Neural progenitor cell (in vitro differentiated cells): ENCODE data around the gene SMOC2.

Source experiments
- EZH2 ChIP-seq: fragments of 200-600 bp; sonication (generic); IDR thresholded peaks from 2 replicates; pipeline ENCODE4 v1.6.1; 2017; ENCODE audit warnings: antibody characterized with exemption, mild to moderate bottlenecking, moderate library complexity
- EZH2phosphoT487 ChIP-seq: fragments of 200-600 bp; sonication (generic); IDR thresholded peaks from 2 replicates; pipeline ENCODE4 v1.6.1; 2017; ENCODE audit warnings: antibody characterized with exemption
- TF ChIP-seq, protein P1 (sequence below): fragments of 200-600 bp; sonication (generic); IDR thresholded peaks from 2 replicates; pipeline ENCODE4 v1.5.1; 2017; ENCODE audit warnings: antibody characterized with exemption, mild to moderate bottlenecking

DNA sequence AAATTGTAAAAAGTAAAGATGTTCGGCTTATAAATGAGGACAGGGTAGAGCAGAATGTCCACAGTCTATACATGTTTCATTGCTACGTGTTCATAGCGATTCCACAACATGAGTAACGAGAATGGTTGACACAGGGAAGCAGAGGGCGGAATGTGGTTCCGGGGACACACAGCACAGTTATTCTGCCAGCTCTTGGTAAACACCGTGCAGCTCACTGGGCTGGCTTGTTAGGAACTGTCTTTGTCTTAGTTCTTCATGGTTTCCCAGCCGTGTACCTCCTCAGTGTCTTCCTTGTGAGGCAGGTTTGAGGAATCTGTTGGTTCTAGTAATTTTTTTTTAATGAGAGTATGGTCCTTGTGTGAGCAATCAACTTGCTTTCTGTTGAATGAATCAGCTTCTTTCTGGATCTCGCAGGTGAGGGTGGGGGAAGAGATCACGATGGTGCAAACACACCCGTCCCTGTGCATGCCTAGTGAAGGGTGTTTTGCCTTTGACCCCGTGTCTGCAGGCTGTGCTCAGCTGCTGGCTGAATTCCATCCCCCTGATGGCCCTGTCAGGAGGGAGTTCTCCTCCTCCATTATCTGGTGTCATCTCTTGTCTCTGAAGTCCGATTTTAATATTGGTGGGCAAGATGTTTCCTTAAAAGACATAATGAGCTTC, 168.2 kb downstream of the SMOC2 start:
- TF ChIP-seq, protein P1, sequence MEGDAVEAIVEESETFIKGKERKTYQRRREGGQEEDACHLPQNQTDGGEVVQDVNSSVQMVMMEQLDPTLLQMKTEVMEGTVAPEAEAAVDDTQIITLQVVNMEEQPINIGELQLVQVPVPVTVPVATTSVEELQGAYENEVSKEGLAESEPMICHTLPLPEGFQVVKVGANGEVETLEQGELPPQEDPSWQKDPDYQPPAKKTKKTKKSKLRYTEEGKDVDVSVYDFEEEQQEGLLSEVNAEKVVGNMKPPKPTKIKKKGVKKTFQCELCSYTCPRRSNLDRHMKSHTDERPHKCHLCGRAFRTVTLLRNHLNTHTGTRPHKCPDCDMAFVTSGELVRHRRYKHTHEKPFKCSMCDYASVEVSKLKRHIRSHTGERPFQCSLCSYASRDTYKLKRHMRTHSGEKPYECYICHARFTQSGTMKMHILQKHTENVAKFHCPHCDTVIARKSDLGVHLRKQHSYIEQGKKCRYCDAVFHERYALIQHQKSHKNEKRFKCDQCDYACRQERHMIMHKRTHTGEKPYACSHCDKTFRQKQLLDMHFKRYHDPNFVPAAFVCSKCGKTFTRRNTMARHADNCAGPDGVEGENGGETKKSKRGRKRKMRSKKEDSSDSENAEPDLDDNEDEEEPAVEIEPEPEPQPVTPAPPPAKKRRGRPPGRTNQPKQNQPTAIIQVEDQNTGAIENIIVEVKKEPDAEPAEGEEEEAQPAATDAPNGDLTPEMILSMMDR = no peak
- TF ChIP-seq EZH2 (no peak), EZH2phosphoT487 (no peak)
